IMR-90 (cell line): ENCODE measurements around the gene BNIP2. TPM values are rescaled to one million over a fixed set of nuclear protein-coding genes. Genes with fewer than 3 reads are reported as not detected.
A peak's percentile ranks its signal among the peaks of the same experiment; 100 is the strongest.

Source experiments
- ATAC-seq: fragments of 200-7000 bp; cut with Tn5 transposase; 2 replicates; pipeline ENCODE4 v1.9.1; 2020; ENCODE audit warnings: low read depth, mild to moderate bottlenecking, moderate library complexity
- BruUV-seq: library from RNA; stranded (reverse); fragments of 400-500 nt; replicated peaks from 2 replicates; lab custom pipeline; 2021; lab: Mats Ljungman, UMichigan
- CTCF ChIA-PET: fragments of 300-600 bp; formaldehyde crosslinking; extraction: SDS; loops from one replicate; lab custom pipeline; 2021; ENCODE audit warnings: antibody characterized with exemption; lab: Yijun Ruan, JAX
- POLR2A ChIA-PET: fragments of 300-600 bp; sonication (Branson Sonifier 250); formaldehyde crosslinking; loops from one replicate; lab custom pipeline; 2022; ENCODE audit warnings: antibody characterized with exemption; ENCODE audit not compliant: unreplicated experiment; lab: Charles Lee
- DNase-seq: peaks from one replicate; pipeline ENCODE4 v3.0.0; 2013
- H2AFZ ChIP-seq: replicated peaks from 2 replicates; pipeline ENCODE3; 2013; ENCODE audit warnings: low read length, mild to moderate bottlenecking; ENCODE audit not compliant: poor library complexity
- H2AK5ac ChIP-seq: 2 replicates; pipeline ENCODE4 v1.6.1; 2013; ENCODE audit warnings: low read depth, low read length, inconsistent platforms
- H2AK9ac ChIP-seq: replicated peaks from 2 replicates; pipeline ENCODE3; 2013; ENCODE audit warnings: mild to moderate bottlenecking, low read depth, low read length, moderate library complexity; ENCODE audit not compliant: poor library complexity
- H2BK120ac ChIP-seq: 2 replicates; pipeline ENCODE4 v1.6.1; 2013; ENCODE audit warnings: low read depth, low read length, inconsistent platforms
- H2BK15ac ChIP-seq: 3 replicates; pipeline ENCODE4 v1.6.1; 2013; ENCODE audit warnings: low read depth, low read length, inconsistent platforms
- H2BK20ac ChIP-seq: 2 replicates; pipeline ENCODE4 v1.6.1; 2013; ENCODE audit warnings: low read depth, mild to moderate bottlenecking, inconsistent platforms, low read length, moderate library complexity
- H2BK5ac ChIP-seq: 2 replicates; pipeline ENCODE4 v1.6.1; 2013; ENCODE audit warnings: mild to moderate bottlenecking, low read depth, low read length, inconsistent platforms; ENCODE audit not compliant: poor library complexity, severe bottlenecking
- H3K14ac ChIP-seq: replicated peaks from 2 replicates; pipeline ENCODE4 v1.6.1; 2013; ENCODE audit warnings: low read depth, low read length, inconsistent platforms
- H3K18ac ChIP-seq: 2 replicates; pipeline ENCODE4 v1.6.1; 2013; ENCODE audit warnings: low read depth, low read length, control low read depth
- H3K23ac ChIP-seq: 2 replicates; pipeline ENCODE4 v1.6.1; 2013; ENCODE audit warnings: low read depth, low read length, inconsistent platforms
- H3K27ac ChIP-seq: 2 replicates; pipeline ENCODE4 v1.5.1; 2013; ENCODE audit warnings: mild to moderate bottlenecking, control low read depth, low read length; ENCODE audit not compliant: insufficient read depth
- H3K27me3 ChIP-seq: 2 replicates; pipeline ENCODE4 v1.6.1; 2013; ENCODE audit warnings: low read length; ENCODE audit not compliant: control insufficient read depth, insufficient read depth
- H3K36me3 ChIP-seq: 2 replicates; pipeline ENCODE4 v1.6.1; 2013; ENCODE audit warnings: low read length, mixed read lengths; ENCODE audit not compliant: control insufficient read depth, insufficient read depth
- H3K4ac ChIP-seq: 2 replicates; pipeline ENCODE4 v1.6.1; 2013; ENCODE audit warnings: low read depth, low read length, inconsistent platforms
- H3K4me1 ChIP-seq: 2 replicates; pipeline ENCODE4 v1.6.1; 2013; ENCODE audit warnings: low read length, mixed read lengths; ENCODE audit not compliant: control insufficient read depth, insufficient read depth
- H3K4me2 ChIP-seq: 2 replicates; pipeline ENCODE4 v1.6.1; 2013; ENCODE audit warnings: low read depth, mild to moderate bottlenecking, control low read depth, low read length, moderate library complexity
- H3K4me3 ChIP-seq: 2 replicates; pipeline ENCODE4 v1.5.1; 2013; ENCODE audit warnings: low read depth, mild to moderate bottlenecking, control low read depth, low read length, moderate library complexity; ENCODE audit not compliant: insufficient read depth
- H3K56ac ChIP-seq: 2 replicates; pipeline ENCODE4 v1.6.1; 2013; ENCODE audit warnings: low read length, inconsistent platforms; ENCODE audit not compliant: insufficient read depth; ENCODE audit errors: extremely low read depth
- H3K79me1 ChIP-seq, 2 experiments: 2 replicates each; pipeline ENCODE4 v1.6.1; 2013; ENCODE audit warnings: low read length in 2 of 2, inconsistent platforms in 1 of 2, low read depth in 1 of 2
- H3K9ac ChIP-seq: 2 replicates; pipeline ENCODE4 v1.6.1; 2013; ENCODE audit warnings: low read depth, low read length, control low read depth
- H3K9me1 ChIP-seq: 2 replicates; pipeline ENCODE4 v1.6.1; 2013; ENCODE audit warnings: low read length, inconsistent platforms; ENCODE audit not compliant: insufficient read depth
- H3K9me3 ChIP-seq: 2 replicates; pipeline ENCODE4 v1.6.1; 2013; ENCODE audit warnings: low read length; ENCODE audit not compliant: control insufficient read depth, insufficient read depth
- H4K20me1 ChIP-seq: 2 replicates; pipeline ENCODE4 v1.6.1; 2013; ENCODE audit warnings: low read length, inconsistent platforms; ENCODE audit not compliant: insufficient read depth
- H4K5ac ChIP-seq: 2 replicates; pipeline ENCODE4 v1.6.1; 2013; ENCODE audit warnings: mild to moderate bottlenecking, low read depth, low read length, control low read depth
- H4K8ac ChIP-seq, 2 experiments: 2 replicates each; pipeline ENCODE4 v1.6.1; 2013; ENCODE audit warnings: low read depth in 2 of 2, low read length in 2 of 2, control low read depth in 1 of 2, inconsistent platforms in 1 of 2
- H4K91ac ChIP-seq: 2 replicates; pipeline ENCODE4 v1.6.1; 2013; ENCODE audit warnings: low read depth, low read length, inconsistent platforms; ENCODE audit not compliant: insufficient read depth
- CEBPB ChIP-seq: IDR thresholded peaks from 2 replicates; pipeline ENCODE4 v1.6.1; 2012; ENCODE audit warnings: low read depth, low read length, improper control_type of control experiment
- CHD1 ChIP-seq: IDR thresholded peaks from 2 replicates; pipeline ENCODE4 v1.6.1; 2012; ENCODE audit warnings: low read depth, low read length, improper control_type of control experiment
- NFE2L2 ChIP-seq: fragments of 150-350 bp; IDR thresholded peaks from 2 replicates; pipeline ENCODE4 v1.6.1; 2016; ENCODE audit warnings: low read depth, mild to moderate bottlenecking, low read length
- WGBS, 2 experiments: methylation state at CpG; one replicate each; pipeline versions ENCODE4 v1.1.5 to v1.1.7; 2013; ENCODE audit warnings: missing lambda C conversion rate in 2 of 2; ENCODE audit not compliant: insufficient read length in 1 of 2; ENCODE audit errors: extremely low coverage in 2 of 2; 5-methylcytosine and 5-hydroxymethylcytosine counted together
- dilution Hi-C: fragments of 300-500 bp; cut with HindIII; formaldehyde crosslinking; loops from one replicate; pipeline ENCODE4 v1.14.3; 2018; ENCODE audit warnings: low sequenced_read_pairs; ENCODE audit not compliant: unreplicated experiment
- in situ Hi-C: fragments of 300-500 bp; cut with MboI; formaldehyde crosslinking; loops from 3 replicates; pipeline ENCODE4 v1.14.3; 2019; ENCODE audit warnings: low sequenced_read_pairs, inconsistent platforms, mixed read lengths
- intact Hi-C: fragments of 100-400 bp; cut with micrococcal nuclease; formaldehyde crosslinking; loops from 2 replicates; pipeline ENCODE4 v1.10.0; 2022
- polyA plus RNA-seq, 3 experiments: library from polyadenylated mRNA; depleted of rRNA; stranded (reverse); fragments of >200 nt; gene quantifications; 2 replicates each; pipeline ENCODE4 v1.2.3, GENCODE V29; 2012; ENCODE audit warnings: low replicate concordance in 1 of 3
- total RNA-seq: library from RNA; depleted of rRNA; stranded (reverse); fragments of >200 nt; gene quantifications from 2 replicates; pipeline ENCODE4 v1.2.3, GENCODE V29; 2012
- TF ChIP-seq, protein P1 (sequence below): fragments of 150-350 bp; IDR thresholded peaks from 2 replicates; pipeline ENCODE4 v1.6.1; 2016; ENCODE audit warnings: low read depth, mild to moderate bottlenecking, low read length, moderate library complexity, borderline replicate concordance

The BNIP2 gene
- total and polyA plus RNA-seq, 2 of the 4 experiments (the other 2 are of a cell fraction) = 36.9 to 47.3 TPM

DNA sequence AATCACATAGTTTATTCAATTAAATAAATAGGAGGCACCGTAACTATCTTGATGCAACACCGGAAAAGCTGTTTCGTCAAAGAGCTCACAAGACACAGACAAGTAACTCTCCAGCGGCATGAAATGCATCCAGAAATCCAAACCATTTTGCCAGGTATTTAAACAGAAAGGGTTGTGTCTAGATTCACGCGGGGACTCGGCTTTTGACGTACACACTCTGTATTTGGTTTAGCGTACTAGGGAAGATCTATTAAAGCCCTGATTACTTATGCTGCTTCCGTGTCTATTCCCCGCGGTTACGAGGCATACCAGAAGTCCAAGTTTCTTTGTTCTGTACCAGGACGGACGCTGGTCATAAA lies 718 bp downstream of the BNIP2 start:
- Histone ChIP-seq H2BK20ac (no peak overlapping the region), H2AFZ (peak overlapping the region; percentile 97), H3K4ac (peak overlapping the region; percentile 91), H4K20me1 (peaks cover 44% of the 10 kb centered on the region), H4K91ac (peak overlapping the region; percentile 61), H2BK120ac (peak overlapping the region; percentile 1; the same call in 1 of the 2 replicates), H2BK5ac (peak overlapping the region; percentile 79), H3K14ac (peak overlapping the region; percentile 66), H4K8ac (peak overlapping the region; percentile 35 to 70), H4K5ac (peak overlapping the region; percentile 38), H3K9ac (peak overlapping the region; percentile 84), H2AK9ac (peak overlapping the region; percentile 92), H3K9me1 (peaks cover 3% of the 10 kb centered on the region), H3K18ac (peak overlapping the region; percentile 12), H3K27ac (peak overlapping the region; percentile 88), H3K4me3 (peak overlapping the region; percentile 86), H3K27me3 (no peaks in the 10 kb centered on the region), H3K9me3 (no peaks in the 10 kb centered on the region), H3K56ac (peak overlapping the region; percentile 77), H3K79me1 (peaks cover 0 to 17% of the 10 kb centered on the region in 2 experiments; a peak in 2 of 4 replicates), H3K4me2 (peak overlapping the region; percentile 89), H2AK5ac (peak overlapping the region; percentile 46; the same call in 1 of the 2 replicates), H3K4me1 (peaks cover 5% of the 10 kb centered on the region), H3K23ac (peak overlapping the region; percentile 82), H3K36me3 (peaks cover under 1% of the 10 kb centered on the region; the same call in 1 of the 2 replicates), H2BK15ac (no peak overlapping the region)
- dilution Hi-C loops (no loop called here), in situ Hi-C loops (loop anchor here (25.0 kb wide), 1 partner anchor 749 kb away; no protein-coding TSS in a partner anchor), intact Hi-C loops (loop anchor here (10.0 kb wide), 1 partner anchor 786 kb away; the partner anchor contains the start of gene ICE2)
- DNase-seq (peak; percentile 77), ATAC-seq (0 out of 2 replicates have a peak, but pooled peaks have one; percentile 0)
- WGBS, 2 experiments = 6% methylated on average over 4 of the region's 15 CpGs; no CpG with 5 or more reads in 1 of the 2 experiments
- TSS peak; percentile 34 for BruUV-seq
- ChIA-PET POLR2A (interaction anchor here (1.5 kb wide), 1 partner anchor 31 kb away, joined by 3 read pairs; the partner anchor contains the start of gene GTF2A2), CTCF (interaction anchor here (0.5 to 0.6 kb wide), 2 partner anchors 155 to 439 kb away, joined by 3 to 4 read pairs; no protein-coding TSS in a partner anchor)
- no peak for TF ChIP-seq NFE2L2
- TF ChIP-seq CEBPB = peak; percentile 83
- 0 out of 2 replicates have a peak, but pooled peaks have one; percentile 21 for TF ChIP-seq CHD1
- TF ChIP-seq, protein P1, sequence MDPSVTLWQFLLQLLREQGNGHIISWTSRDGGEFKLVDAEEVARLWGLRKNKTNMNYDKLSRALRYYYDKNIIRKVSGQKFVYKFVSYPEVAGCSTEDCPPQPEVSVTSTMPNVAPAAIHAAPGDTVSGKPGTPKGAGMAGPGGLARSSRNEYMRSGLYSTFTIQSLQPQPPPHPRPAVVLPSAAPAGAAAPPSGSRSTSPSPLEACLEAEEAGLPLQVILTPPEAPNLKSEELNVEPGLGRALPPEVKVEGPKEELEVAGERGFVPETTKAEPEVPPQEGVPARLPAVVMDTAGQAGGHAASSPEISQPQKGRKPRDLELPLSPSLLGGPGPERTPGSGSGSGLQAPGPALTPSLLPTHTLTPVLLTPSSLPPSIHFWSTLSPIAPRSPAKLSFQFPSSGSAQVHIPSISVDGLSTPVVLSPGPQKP = no peak
